GM21723 (cell line): ENCODE results near the gene ALDH4A1.
"Not testable (repeated sequence)": the region's sequence is repeated elsewhere in the genome, so short reads cannot be mapped to it uniquely, and the experiment has no call there.

Source experiments
- ATAC-seq: cut with Tn5 transposase; IDR thresholded peaks from one replicate; pipeline ENCODE4 v1.9.1; 2021; ENCODE audit warnings: mild to moderate bottlenecking, moderate library complexity; ENCODE audit not compliant: unreplicated experiment

The ALDH4A1 gene

DNA sequence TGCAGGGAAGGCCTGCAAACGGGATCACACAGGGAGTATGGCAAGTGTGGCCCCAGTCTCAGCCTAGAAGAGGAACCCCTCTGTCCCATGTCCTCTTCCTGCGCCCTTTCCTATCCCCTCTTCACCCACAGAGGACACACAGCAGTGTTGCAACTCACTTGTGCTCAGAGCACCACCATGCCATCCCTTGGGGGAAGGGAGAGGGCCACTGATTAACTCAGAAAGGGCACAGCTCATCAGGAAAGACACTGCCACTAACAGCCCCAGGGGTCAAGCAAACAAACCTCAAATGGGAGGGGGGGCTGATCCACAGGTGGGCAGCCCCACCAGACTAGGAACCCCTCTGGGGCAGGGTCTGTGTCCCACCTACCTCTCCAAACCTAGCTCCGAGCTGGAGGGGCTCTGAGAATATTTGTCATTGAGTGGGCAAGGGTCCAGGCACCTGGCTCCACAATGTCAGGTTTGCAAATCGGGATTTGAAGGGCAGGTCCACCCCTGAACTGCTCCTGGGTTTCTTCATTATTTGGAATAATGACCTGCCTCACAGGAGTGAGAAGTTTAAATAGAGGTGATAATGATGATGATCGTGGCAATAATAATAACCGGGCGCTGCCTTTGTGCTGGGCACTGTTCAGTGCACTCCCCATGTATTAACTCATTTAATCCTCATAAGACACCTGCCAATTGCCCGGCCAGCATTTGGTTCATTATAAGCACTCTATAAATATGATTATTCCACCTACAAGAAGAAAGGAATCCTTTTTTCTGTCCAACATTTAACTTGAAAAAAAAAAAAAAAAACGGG, 1.0 kb downstream of the ALDH4A1 start:
- ATAC-seq: no peak

DNA sequence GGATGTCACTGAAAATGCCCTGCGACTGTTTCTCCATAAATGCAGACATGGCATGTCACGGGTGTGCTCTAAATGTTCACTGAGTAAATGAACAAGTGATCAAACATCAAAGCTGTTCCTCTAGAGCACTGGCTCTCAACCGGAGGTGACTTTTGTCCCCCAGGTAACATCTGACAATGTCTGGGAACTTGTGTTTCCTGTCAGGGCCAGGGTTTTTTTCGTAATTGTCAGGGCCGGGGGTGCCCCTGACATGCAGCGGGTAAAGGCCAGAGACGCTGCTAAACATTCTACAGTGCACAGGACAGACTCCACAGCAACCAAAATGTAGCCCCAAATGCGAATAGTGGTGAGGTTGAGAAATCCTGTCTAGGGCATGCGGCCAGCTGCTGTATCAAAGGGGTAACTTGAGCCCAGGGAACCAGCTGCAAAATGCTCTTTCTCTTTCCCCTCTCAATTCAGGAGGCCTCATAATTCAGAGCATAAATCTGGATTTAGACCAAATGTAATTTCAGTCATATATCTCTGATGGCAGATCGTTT, 2.0 kb downstream of the ALDH4A1 start:
- ATAC-seq: no peak

DNA sequence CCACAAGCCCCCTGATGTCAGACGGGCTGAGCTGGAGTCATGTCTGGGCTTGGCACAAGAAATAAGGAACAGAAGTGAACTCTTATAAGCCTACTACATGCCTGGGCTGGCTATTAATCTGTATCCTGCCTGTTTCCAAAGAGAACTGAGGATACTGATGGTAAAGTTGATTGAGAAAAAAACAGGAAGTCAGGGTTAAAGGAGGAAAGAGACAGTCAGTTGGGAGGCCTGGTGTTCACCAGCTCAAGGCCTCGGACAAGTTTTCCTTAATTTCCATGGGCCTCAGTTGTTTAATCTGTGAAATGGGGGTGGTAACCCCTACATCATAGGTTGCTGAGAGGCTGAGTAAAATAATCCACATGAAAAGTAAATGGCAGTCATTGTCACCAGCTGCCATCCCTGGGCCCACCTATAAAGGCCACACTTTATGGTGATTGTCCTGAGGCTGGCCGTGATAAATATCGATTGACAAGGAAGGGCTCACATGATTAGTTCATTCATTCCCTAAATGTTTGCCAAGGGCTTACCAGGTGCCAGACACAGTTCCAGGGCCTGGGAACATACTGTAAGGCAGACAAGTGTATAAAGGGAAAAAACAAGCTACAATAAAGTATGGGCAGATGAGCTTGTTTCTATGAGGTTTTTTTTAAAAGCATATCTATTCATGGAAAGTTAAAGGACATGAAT, 2.8 kb downstream of the ALDH4A1 start:
- ATAC-seq: no peak

GRCh38 chr1:18898567-18898966, 3.8 kb downstream of the ALDH4A1 start:
- no peak for ATAC-seq

DNA sequence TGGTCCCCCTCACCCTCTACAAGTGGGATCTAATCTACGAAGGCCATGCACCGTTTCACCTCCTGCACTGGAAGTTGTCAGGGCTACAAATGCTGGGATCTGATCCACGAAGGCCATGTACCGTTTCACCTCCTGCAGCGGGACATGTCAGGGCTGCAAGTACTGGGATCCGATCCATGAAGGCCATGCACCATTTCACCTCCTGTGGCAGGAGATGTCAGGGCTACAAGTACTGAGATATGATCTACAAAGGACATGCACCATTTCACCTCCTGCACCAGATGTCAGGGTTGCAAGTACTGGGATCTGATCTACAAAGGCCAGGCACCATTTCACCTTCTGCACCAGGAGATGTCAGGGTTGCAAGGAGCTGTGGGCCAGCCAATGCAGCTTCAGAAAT, 7.0 kb downstream of the ALDH4A1 start:
- ATAC-seq: no peak

DNA sequence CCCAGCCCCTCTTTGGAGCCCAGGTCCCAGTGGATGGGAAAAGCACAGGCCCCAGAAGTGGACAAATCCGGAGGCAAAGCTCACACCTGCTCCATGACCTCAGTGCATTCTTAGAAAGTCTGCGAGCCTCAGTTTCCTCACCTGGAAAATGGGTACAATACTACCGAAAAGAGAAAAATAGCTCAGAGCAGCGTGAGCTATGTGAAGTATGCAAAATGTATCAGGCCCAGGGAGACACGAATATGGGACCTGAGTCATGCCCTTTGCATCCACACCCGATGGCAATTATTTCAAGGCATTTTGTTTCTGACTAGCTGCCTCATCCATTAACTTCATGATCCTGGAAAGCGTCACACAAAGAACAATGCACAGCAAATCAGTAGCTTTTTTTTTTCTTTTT, 9.2 kb downstream of the ALDH4A1 start:
- no peak for ATAC-seq

GRCh38 chr1:18891858-18892257, 10.5 kb downstream of the ALDH4A1 start:
- ATAC-seq: not testable (repeated sequence)

DNA sequence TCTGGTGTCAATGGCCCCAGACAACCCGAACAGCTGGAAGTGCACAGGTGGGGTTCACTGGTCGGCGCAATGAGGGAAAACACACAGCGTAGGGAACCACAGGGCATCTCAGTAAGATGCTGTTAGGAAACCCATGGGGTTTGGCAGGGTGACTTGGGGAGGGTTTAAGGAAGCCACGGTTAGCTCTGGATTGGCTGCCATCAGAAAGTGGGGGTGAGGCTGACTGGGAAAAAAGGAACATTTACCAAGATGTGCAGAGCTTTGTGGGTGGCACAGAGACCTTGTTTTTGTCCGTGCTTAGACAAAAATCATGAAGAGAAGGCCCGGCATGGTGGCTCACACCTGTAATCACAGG, 11.0 kb downstream of the ALDH4A1 start:
- no peak for ATAC-seq

DNA sequence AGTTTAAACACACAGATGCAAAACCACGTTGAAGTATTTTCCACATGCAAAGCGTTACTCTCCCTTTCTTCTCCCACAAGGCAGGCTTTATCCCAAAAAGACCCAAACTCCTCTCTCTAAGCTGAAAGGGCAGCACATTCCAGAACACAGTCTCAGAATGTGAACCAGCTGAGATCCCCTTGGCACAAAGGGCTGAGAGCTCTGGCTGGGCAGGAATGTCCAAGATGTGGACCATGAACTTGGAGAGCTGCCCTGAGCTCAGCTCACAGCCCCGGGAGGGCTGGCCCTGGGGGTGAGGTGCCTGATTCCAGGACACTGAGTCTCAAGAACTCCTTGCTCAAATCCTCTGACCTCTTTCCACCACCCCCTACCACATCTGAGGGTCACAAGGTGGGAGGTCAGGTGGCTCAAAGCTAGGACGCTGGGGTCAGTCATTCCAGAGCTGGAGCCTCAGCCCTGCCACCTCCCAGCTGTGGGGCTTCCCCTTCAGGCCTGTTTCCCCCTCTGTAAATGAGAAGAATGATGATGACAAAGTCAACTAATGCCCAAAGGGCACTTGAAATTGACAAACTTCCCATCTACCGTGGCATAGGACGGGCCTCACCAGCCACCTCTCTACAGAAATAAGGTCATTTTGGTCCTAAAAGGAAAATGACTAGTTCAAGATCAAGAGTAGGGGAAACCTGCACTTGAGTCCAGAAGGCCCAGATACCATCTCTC, 11.5 kb downstream of the ALDH4A1 start:
- ATAC-seq: no peak

DNA sequence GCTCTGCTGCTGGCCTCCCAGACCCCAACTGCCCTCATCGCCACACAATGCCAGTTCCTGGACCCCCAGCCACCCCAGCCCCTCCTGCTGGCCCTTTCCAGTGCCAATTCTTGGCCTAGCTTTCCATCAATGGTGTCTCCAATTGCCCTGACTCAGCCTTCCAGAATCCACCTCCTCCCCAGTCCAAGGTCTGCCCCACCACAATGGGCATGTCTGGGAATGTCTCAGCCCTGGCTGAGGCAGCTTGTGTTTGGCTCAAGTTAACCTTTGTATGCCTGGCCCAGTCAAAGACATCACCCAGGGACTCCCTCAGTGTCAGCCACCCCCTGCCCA, 16.4 kb downstream of the ALDH4A1 start:
- ATAC-seq: no peak

GRCh38 chr1:18885311-18886002, 16.9 kb downstream of the ALDH4A1 start:
- ATAC-seq: no peak

DNA sequence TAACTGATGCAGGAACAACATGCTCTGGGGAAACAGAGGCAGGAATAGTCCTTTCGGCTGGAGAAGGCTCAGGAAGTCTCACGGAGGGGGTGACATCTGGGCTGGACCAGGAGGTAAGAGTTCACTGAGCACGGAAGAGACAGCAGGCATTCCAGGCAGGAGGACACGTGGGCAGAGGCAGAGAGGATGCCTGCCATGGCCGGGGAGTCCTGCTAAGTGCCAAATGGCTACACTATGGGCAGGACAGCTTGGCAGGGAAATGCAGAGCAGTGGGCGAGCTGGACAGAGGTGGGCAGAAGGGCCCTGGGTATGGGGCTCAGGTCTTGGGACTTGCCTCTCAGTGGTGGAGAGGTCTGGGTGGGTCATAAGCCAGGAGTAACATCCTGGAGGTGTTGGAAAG, 17.6 kb downstream of the ALDH4A1 start:
- ATAC-seq: no peak

GRCh38 chr1:18884419-18884717, 18.0 kb downstream of the ALDH4A1 start:
- no peak for ATAC-seq

- no peak for ATAC-seq
Observed at GRCh38 chr1:18883636-18884418, 18.5 kb downstream of the ALDH4A1 start.

DNA sequence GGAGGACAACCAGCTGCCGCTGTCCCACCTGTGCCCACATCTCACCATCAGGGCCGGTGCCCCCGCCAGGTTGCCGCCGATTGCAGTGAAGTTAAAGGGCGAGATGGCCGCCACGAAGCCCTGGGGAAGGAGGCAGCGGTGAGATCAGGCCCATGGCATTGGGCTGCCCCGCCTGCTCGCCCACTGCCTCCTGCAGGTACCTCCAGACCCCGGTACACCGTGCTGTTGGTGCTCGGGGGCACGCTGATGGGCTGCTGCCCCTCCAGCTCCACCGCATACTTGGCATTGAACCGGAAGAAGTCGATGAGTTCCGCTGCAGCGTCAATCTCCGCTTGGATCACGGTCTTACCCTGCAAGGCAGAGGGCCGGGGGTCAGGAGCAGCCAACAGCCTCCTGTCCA, 19.3 kb downstream of the ALDH4A1 start:
- ATAC-seq: no peak

DNA sequence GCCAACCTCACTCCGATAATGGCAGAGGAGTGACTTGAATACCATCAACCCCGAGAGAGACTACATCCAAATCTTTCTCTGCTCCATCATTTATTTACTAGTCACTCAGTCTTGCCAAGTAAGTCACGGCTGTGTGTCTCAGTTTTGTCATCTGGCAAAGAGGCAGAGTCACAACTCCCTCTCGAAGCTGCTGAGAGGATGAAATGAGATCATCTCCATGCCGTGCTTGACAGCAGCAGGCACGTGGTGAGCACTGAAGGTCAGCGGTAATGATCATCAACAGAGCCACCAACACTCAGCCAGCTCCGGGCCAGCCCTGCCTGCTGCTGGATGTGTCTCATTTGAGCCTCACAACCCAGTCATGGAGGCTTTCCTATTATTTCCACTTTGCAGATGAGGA, 19.9 kb downstream of the ALDH4A1 start:
- no peak for ATAC-seq

DNA sequence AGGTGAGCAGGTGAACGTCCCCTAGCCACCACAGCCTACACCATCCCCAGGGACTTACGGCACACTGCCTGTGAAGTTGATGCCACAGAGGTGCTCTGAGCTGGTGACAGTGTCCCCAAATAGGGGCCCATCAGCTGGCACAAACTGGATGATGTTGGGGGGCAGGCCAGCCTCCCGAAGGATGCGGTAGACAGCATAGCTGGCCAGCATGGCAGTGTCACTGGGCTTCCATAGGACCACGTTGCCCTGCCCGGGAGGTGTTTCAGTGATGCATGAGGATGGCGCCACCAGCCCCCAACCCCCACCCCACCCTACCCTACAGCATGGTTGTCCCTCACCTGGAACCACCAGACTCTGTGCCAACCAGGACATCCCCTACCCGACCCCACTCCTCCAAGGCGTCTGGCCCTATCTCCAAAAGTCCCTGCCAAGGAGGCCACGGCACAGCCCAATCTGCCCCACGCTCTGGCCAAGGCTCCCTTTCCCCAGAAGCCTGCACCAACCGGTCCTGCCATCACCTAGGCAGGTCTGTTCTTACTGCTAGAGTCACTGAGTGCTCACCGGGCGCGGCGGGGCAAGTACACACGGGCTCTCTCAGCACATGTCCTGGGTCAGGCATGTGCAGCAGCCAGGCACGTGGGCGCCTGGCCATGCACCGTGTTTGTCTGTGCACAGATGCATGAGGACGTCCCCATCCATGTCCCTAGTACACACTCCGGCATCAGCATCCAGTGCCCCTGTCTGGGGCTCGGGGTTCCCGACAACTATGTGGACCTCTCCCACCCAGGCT, 20.5 kb downstream of the ALDH4A1 start:
- no peak for ATAC-seq

GRCh38 chr1:18881164-18881563, 21.2 kb downstream of the ALDH4A1 start:
- no peak for ATAC-seq

- no peak for ATAC-seq
Observed at GRCh38 chr1:18880585-18880984, 21.8 kb downstream of the ALDH4A1 start.

GRCh38 chr1:18879791-18880309, 22.5 kb downstream of the ALDH4A1 start:
- ATAC-seq: no peak
